Fibroblast of lung (primary cell): ENCODE data around the gene SMARCA2.

Experiments
- EZH2 ChIP-seq: IDR thresholded peaks from 2 replicates; pipeline ENCODE4 v1.5.1; 2012; ENCODE audit warnings: low read length, control low read depth, mild to moderate bottlenecking; ENCODE audit errors: missing control alignments
- TF ChIP-seq, protein P1 (sequence below), 2 donors: IDR thresholded peaks in 1 of 2; conservative IDR thresholded peaks in 1 of 2; 1 replicate in 1 of 2; 2 replicates in 1 of 2; pipeline ENCODE4 v1.5.1; 2011 to 2012; ENCODE audit warnings: low read length in 2 of 2, control low read depth in 1 of 2, inconsistent platforms in 1 of 2, low read depth in 1 of 2, mild to moderate bottlenecking in 1 of 2

DNA sequence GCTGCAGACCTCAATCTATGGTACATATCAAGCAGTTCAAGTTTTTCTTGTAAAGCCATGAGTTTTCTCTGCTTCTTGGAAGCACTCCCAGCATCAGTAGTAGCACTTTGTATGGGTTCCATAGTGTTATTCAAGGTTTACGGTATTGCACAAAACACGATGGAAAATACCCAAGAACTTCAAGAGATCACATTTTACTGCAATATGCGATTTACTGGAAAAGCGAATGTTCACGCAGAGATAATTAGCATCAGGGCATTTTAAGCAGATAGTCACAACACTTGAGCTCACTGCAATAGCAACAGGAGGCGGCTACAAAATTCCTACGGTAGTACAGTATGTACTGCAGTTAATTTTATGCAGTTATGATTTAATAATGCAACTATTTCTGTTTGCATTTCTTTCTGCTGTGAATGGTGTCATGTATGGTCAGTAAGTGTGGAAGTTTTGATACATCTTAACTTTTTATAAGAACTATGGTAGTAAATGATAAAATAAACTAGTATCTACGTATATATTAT is 200.8 kb downstream of the SMARCA2 start:
- TF ChIP-seq, protein P1, sequence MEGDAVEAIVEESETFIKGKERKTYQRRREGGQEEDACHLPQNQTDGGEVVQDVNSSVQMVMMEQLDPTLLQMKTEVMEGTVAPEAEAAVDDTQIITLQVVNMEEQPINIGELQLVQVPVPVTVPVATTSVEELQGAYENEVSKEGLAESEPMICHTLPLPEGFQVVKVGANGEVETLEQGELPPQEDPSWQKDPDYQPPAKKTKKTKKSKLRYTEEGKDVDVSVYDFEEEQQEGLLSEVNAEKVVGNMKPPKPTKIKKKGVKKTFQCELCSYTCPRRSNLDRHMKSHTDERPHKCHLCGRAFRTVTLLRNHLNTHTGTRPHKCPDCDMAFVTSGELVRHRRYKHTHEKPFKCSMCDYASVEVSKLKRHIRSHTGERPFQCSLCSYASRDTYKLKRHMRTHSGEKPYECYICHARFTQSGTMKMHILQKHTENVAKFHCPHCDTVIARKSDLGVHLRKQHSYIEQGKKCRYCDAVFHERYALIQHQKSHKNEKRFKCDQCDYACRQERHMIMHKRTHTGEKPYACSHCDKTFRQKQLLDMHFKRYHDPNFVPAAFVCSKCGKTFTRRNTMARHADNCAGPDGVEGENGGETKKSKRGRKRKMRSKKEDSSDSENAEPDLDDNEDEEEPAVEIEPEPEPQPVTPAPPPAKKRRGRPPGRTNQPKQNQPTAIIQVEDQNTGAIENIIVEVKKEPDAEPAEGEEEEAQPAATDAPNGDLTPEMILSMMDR (conservative IDR thresholded peaks at IDR 0.05 in 1 of 2, IDR thresholded peaks at IDR 0.05 in 1 of 2; ENCODE audit: low read depth in 1 of 2, low read length in 2 of 2) = no peak
- no peak for TF ChIP-seq EZH2
